Measurements from ENCODE around the gene GPALPP1.
"Not testable (repeated sequence)": the region's sequence is repeated elsewhere in the genome, so short reads cannot be mapped to it uniquely, and the experiment has no call there.

Gene GPALPP1

GRCh38 chr13:45007823-45008222 is 18.5 kb downstream of the GPALPP1 start:
- no peak for DNase-seq

- DNase-seq, result no peak
Measured at GRCh38 chr13:45011198-45011597, 21.9 kb downstream of the GPALPP1 start.

- DNase-seq, result no peak
Measured at GRCh38 chr13:45015300-45015699, 26.0 kb downstream of the GPALPP1 start.

GRCh38 chr13:45016792-45017425 is 27.6 kb downstream of the GPALPP1 start:
- DNase-seq, result no peak

GRCh38 chr13:45019981-45020380 is 30.6 kb downstream of the GPALPP1 start:
- DNase-seq, result not testable (repeated sequence)

GRCh38 chr13:45021250-45021649 is 31.9 kb downstream of the GPALPP1 start:
- DNase-seq, result no peak

GRCh38 chr13:45024847-45025246 is 35.5 kb downstream of the GPALPP1 start:
- no peak for DNase-seq

- no peak for DNase-seq
Measured at GRCh38 chr13:45034342-45034741, 45.0 kb downstream of the GPALPP1 start.

- DNase-seq, result no peak
Measured at GRCh38 chr13:45036206-45036605, 46.9 kb downstream of the GPALPP1 start.

- no peak for DNase-seq
Measured at GRCh38 chr13:45040173-45040572, 50.8 kb downstream of the GPALPP1 start.

- DNase-seq, result no peak
Measured at GRCh38 chr13:45040622-45041021, 51.3 kb downstream of the GPALPP1 start.

GRCh38 chr13:45042539-45042938 is 53.2 kb downstream of the GPALPP1 start:
- no peak for DNase-seq

- DNase-seq, result no peak
Measured at GRCh38 chr13:45046445-45046844, 57.1 kb downstream of the GPALPP1 start.

- DNase-seq, result peak; percentile 3
Measured at GRCh38 chr13:45047394-45048310, 58.3 kb downstream of the GPALPP1 start.

- no peak for DNase-seq
Measured at GRCh38 chr13:45048890-45049407, 59.6 kb downstream of the GPALPP1 start.

GRCh38 chr13:45049478-45049877 is 60.1 kb downstream of the GPALPP1 start:
- no peak for DNase-seq

- no peak for DNase-seq
Measured at GRCh38 chr13:45051315-45051714, 62.0 kb downstream of the GPALPP1 start.

GRCh38 chr13:45055198-45055901 is 66.0 kb downstream of the GPALPP1 start:
- no peak for DNase-seq

- DNase-seq, result no peak
Measured at GRCh38 chr13:45055902-45056648, 66.7 kb downstream of the GPALPP1 start.

- DNase-seq, result no peak
Measured at GRCh38 chr13:45060062-45060461, 70.7 kb downstream of the GPALPP1 start.

GRCh38 chr13:45063261-45063860 is 74.0 kb downstream of the GPALPP1 start:
- DNase-seq, result no peak

- DNase-seq, result not testable (repeated sequence)
Measured at GRCh38 chr13:45063889-45064288, 74.6 kb downstream of the GPALPP1 start.

Data from NCI-H1436 treated with DMSO at 0.1 percent for 48 hours (cell line).